Pancreas (tissue), 10 donors: ENCODE data around the gene GABRR2. TPM values are rescaled to one million over a fixed set of nuclear protein-coding genes. Genes with fewer than 3 reads are reported as not detected.

Experiments used
- ATAC-seq, 4 donors: fragments of 200-7000 bp; cut with Tn5 transposase; one replicate each; pipeline versions ENCODE4 v1.8.0 to v1.9.1; 2020; ENCODE audit warnings: mild to moderate bottlenecking in 4 of 4, moderate library complexity in 4 of 4
- DNase-seq, 6 donors: peaks; one replicate each; pipeline ENCODE4 v3.0.0-alpha.2; 2020
- FAIRE-seq: peaks from 2 replicates; lab custom pipeline; 2012; peaks lifted over from hg19 to GRCh38; lab: Jason Lieb, UNC
- H3K27ac ChIP-seq, 4 donors: fragments of 200-600 bp; sonication (generic); 1 replicate in 3 of 4; 2 replicates in 1 of 4; pipeline versions ENCODE4 v1.5.0 to v1.8.0; 2020
- H3K27me3 ChIP-seq, 4 donors: fragments of 200-600 bp; one replicate each; pipeline ENCODE4 v1.8.0; 2021
- H3K36me3 ChIP-seq, 3 donors: fragments of 200-600 bp; sonication (generic) in 1 of 3; one replicate each; pipeline versions ENCODE4 v1.5.0 to v1.8.0; 2020 to 2021
- H3K4me1 ChIP-seq, 3 donors: fragments of 200-600 bp; one replicate each; pipeline ENCODE4 v1.8.0; 2021
- H3K4me3 ChIP-seq, 4 donors: fragments of 200-600 bp; sonication (generic) in 2 of 4; one replicate each; pipeline versions ENCODE4 v1.5.0 to v1.8.0; 2020 to 2021
- H3K9me3 ChIP-seq, 4 donors: fragments of 200-600 bp; one replicate each; pipeline ENCODE4 v1.8.0; 2021
- WGBS, 2 donors: extraction: QIAGEN DNeasy Blood & Tissue Kit; methylation state at CpG; one replicate each; pipeline ENCODE4 v1.1.7; 2013; 5-methylcytosine and 5-hydroxymethylcytosine counted together
- intact Hi-C, 3 donors: fragments of 100-400 bp; cut with DNase I; formaldehyde crosslinking; loops; one replicate each; pipeline versions ENCODE4 v1.11.1 to v1.14.2; 2022
- polyA plus RNA-seq, 2 donors: library from polyadenylated mRNA; stranded (reverse); fragments of 200-250 nt; gene quantifications; one replicate each; pipeline ENCODE4 v1.2.3, GENCODE V29; 2013
- total RNA-seq, 6 donors: library from RNA; stranded (reverse); fragmentation: NEBNext Ultra II Directional in 4 of 6; extraction: Animal tissue kit (Norgen Biotek cat#: 25700) in 4 of 6; gene quantifications; one replicate each; pipeline versions ENCODE4 v1.2.1 to v1.2.4, GENCODE V29; 2021 to 2023
- TF ChIP-seq, protein P1 (sequence below), 4 donors: fragments of 200-600 bp; sonication (generic) in 3 of 4; IDR thresholded peaks; one replicate each; pipeline versions ENCODE4 v1.5.0 to v1.8.0; 2021; ENCODE audit warnings: antibody characterized with exemption in 4 of 4
- donor health status: healthy with polysubstance abuse.
- donor health status: DM: no; HTN: no; CAD: no; lungs with moderate emphysema.
- donor health status: DM: no; HTN: no; CAD: no.
- donor health status: control.
- donor health status: control.
- donor health status: Bipolar disorder and iron deficiency.
- donor health status: DM: yes; HTN: yes; CAD: no.
- donor health status: DM: no; HTN: no; CAD: no.
- donor health status: DM: no; HTN: no; CAD: no.
- donor health status: DM: yes; HTN: yes; CAD: no.

Gene GABRR2
- total and polyA plus RNA-seq, 8 donors = 0.14 to 0.75 (median 0.27) TPM; not detected in 1

DNA sequence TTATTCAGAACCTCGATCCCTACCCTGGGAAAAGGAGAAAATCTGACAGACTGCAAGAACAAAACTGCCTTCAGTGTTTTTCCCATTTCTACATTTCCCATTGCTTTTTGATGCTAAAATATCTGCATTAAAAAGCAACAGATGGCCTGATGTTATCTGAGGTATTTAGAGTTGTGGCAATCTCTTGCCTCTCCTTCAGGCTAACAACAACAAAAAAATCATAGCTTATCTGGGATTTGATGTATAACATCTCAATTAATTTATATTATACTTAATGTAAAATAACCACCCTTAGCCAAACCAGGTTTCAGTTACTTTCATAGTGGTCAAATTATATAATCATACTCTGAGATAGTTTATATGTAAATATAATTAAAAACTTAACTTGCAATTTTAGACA is 15.8 kb upstream of the GABRR2 start:
- H3K4me3 ChIP-seq = no peak overlapping the region
- ATAC-seq (no peak), DNase-seq (no peak), FAIRE-seq (no peak)
- no peaks in the 10 kb centered on the region for H3K4me1 ChIP-seq
- H3K27me3 ChIP-seq = no peaks in the 10 kb centered on the region
- WGBS, 2 donors = 94 to 97% methylated on average over 1 of the region's 1 CpG
- no peaks in the 10 kb centered on the region for H3K9me3 ChIP-seq
- no peak overlapping the region for H3K27ac ChIP-seq
- TF ChIP-seq, protein P1, sequence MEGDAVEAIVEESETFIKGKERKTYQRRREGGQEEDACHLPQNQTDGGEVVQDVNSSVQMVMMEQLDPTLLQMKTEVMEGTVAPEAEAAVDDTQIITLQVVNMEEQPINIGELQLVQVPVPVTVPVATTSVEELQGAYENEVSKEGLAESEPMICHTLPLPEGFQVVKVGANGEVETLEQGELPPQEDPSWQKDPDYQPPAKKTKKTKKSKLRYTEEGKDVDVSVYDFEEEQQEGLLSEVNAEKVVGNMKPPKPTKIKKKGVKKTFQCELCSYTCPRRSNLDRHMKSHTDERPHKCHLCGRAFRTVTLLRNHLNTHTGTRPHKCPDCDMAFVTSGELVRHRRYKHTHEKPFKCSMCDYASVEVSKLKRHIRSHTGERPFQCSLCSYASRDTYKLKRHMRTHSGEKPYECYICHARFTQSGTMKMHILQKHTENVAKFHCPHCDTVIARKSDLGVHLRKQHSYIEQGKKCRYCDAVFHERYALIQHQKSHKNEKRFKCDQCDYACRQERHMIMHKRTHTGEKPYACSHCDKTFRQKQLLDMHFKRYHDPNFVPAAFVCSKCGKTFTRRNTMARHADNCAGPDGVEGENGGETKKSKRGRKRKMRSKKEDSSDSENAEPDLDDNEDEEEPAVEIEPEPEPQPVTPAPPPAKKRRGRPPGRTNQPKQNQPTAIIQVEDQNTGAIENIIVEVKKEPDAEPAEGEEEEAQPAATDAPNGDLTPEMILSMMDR (IDR thresholded peaks at IDR 0.05) = no peak
- peaks cover 0 to 17% (median 12%) of the 10 kb centered on the region in 3 donors for H3K36me3 ChIP-seq
- intact Hi-C loops = no loop called here

DNA sequence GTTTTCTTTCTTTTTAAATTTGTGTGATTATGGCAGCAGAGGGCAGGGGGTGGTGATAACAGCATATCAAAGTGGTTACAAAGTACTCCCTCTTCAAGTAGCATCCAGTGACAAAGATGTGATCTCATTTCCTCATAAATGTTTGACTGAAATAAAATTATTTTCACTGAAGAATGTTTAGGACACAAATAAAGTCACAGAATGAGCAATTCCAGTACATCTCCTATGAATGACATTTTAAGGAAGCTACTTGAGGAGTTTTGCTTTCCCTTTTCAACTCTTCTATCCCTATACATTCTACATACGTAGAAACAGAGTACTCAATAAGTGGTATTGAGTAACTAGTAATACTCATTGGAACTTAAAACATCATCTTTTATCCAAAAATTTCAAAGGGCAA is 13.9 kb upstream of the GABRR2 start:
- 94 to 95% methylated on average over 1 of the region's 1 CpG for WGBS, 2 donors
- Histone ChIP-seq H3K27ac (no peak overlapping the region), H3K4me1 (no peaks in the 10 kb centered on the region), H3K4me3 (no peak overlapping the region), H3K36me3 (peaks cover 0 to 12% (median 7%) of the 10 kb centered on the region in 3 donors), H3K9me3 (no peaks in the 10 kb centered on the region), H3K27me3 (no peaks in the 10 kb centered on the region)
- ATAC-seq (no peak), DNase-seq (no peak), FAIRE-seq (no peak)
- TF ChIP-seq, protein P1 (IDR thresholded peaks at IDR 0.05) = no peak
- intact Hi-C loops = no loop called here

DNA sequence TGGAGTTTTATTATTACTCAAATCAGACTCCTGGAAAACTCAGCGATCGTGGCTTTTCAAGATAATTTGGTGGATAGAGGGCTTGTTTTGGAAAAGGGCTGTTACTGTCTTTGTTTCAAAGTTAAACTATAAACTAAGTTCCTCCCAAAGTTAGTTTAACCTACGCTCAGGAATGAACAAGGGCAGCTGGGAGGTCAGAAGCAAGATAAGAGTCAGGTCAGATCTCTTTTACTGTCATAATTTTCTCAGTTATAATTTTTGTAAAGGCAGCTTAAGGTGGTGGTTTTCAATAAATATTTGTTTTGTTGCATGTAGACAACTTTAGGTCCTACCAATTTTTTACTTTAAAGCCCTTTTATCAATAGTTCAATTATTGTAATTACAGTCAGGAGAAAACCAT is 9.2 kb upstream of the GABRR2 start:
- TF ChIP-seq, protein P1 (IDR thresholded peaks at IDR 0.05) = no peak
- Histone ChIP-seq H3K9me3 (no peaks in the 10 kb centered on the region), H3K4me3 (no peak overlapping the region), H3K36me3 (no peaks in the 10 kb centered on the region), H3K27ac (no peak overlapping the region), H3K27me3 (no peaks in the 10 kb centered on the region), H3K4me1 (no peaks in the 10 kb centered on the region)
- FAIRE-seq (no peak), DNase-seq (no peak), ATAC-seq (no peak)
- 51 to 54% methylated on average over 3 of the region's 3 CpGs for WGBS, 2 donors
- intact Hi-C loops = no loop called here

DNA sequence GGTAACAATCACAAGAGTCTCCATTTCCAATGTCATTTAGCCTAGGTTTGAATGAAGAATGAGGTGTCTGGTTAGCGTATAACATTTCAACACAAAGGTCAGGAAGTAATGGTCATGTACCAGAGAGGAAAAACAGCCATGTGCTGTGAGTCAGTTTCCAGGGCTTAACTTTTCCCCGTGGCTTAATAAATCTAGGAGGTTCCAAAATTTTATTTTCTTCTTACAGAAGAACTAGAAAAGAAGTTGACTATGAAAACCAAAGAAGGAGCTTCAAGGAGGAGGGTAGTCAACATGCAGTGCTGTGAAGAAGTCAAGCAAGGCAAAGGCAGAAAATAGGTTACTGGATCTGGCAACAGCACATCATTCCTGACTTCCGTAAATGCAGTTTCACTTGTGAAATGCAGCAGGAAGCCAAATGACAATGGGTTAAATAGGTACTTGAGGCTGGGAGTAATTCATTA is 8.4 kb upstream of the GABRR2 start:
- H3K27me3 ChIP-seq = no peaks in the 10 kb centered on the region
- no peak for DNase-seq
- no peak overlapping the region for H3K4me3 ChIP-seq
- no peaks in the 10 kb centered on the region for H3K4me1 ChIP-seq
- ATAC-seq = no peak
- TF ChIP-seq, protein P1 (IDR thresholded peaks at IDR 0.05) = no peak
- FAIRE-seq = no peak
- no peak overlapping the region for H3K27ac ChIP-seq
- intact Hi-C loops = no loop called here
- H3K36me3 ChIP-seq = no peaks in the 10 kb centered on the region
- H3K9me3 ChIP-seq = no peaks in the 10 kb centered on the region
- WGBS, 2 donors = 79 to 86% methylated on average over 3 of the region's 3 CpGs

DNA sequence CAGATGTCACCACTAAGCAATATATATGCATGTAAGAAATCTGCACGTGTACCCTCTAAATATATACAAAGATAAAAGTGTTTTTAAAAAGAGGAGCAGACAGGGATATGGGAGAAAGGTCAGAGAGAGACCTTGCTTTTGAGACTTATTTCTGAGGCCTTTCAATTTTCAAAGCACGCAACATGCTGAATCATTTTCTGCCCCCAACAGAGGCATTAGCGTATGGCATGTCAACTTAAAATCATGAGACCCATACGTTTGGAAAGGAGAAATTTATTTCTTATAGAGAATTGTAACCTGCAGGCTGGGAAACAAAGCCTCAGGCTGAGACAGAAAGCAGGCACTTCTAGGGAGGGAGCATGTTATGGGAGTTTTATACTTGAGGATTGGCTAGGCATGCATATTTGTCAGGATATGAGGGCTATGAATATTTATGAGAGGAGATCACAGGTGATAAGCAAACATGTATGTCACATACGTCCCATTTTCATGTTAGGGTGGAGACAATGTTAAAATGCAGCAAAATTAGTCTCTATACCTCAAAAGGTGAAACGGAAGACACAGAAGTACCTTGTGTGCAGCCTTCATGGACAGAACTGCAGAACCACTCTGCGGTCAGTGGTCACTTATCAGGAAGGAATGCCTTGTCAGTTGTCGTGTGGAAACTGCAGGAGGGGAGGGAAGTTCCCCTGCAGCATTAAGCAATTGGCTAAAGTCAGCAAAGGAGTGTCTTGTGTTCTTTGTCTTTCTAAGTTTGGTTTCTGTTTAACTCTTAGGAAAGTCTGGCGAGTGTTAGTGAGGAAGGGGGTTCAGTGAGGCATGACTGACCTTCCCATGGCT is 6.3 kb upstream of the GABRR2 start:
- H3K4me3 ChIP-seq = no peak overlapping the region
- FAIRE-seq = no peak
- DNase-seq = no peak
- WGBS, 2 donors = 83 to 84% methylated on average over 9 of the region's 9 CpGs
- TF ChIP-seq, protein P1 (IDR thresholded peaks at IDR 0.05) = no peak
- peak in 2 of 4 donors; percentile 45 to 58 for ATAC-seq
- no peaks in the 10 kb centered on the region for H3K4me1 ChIP-seq
- H3K27ac ChIP-seq = no peak overlapping the region
- intact Hi-C loops = no loop called here
- H3K36me3 ChIP-seq = no peaks in the 10 kb centered on the region
- no peaks in the 10 kb centered on the region for H3K9me3 ChIP-seq
- H3K27me3 ChIP-seq = no peaks in the 10 kb centered on the region
